HUDEP-2 (cell line): ENCODE measurements around the gene GAS7.

Source experiments
- DNase-seq, 76 experiments: peaks; one replicate each; lab custom pipeline; 2025; ENCODE audit not compliant: unreplicated experiment in 76 of 76; lab: John Stamatoyannopoulos, UW

Gene GAS7

DNA sequence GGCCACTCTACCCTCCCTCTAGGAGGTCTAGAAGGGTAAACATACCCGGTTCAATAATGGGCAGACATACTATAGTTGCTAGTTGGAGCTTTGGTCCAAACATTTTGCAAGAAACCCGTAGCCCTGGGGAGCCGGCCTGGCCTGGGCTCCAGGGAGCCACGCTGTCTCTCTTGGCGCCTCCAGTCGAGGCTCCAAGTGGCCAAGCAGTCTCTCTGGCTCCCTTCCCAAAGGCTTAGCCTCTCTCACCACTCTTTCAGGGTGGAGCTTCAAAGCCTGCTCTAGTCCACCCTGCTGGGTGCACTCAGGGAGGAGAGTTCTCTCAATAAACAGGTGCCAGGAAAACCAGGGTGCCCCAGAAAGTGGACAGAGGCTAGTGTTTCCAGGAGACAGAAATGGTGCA is 325.6 kb downstream of the GAS7 start:
- DNase-seq: no peak

DNA sequence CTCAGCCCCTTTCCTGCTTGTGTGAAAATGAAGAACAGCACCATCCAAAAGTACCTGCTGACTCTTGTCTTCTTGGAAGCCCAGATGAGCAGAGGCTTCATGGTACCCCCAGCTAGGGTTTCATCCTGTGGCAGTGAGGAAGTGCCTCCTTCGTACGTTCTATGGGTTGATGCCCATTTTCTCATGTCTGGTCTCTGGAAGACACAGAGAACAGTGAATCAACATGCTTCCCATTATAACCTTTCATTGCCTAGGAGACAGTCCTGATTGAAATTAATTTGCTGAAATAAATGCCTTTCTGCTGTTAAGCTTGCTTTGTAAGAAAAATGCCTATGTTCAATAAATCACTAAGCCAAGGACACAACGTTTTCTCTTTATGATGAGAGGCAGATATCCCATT is 329.9 kb downstream of the GAS7 start:
- no peak for DNase-seq

DNA sequence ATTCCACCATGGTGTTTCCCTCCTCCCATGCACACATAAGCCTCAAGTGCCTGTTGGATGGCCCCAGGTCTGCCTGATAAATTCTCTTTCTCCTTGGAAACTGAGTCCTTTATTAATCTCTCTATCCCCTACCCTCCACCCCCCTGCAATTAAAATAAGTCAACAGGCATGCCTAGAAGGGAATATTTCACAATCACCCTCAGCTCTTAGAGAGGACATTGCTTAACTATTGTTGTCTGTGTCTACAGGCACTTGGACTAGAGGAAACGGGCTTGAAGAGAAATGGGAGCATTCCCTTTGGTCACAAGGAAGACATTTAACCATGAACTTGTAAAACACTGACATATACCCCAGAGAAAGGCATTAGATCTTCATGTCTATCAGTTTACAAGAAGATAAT is 332.8 kb downstream of the GAS7 start:
- no peak for DNase-seq

DNA sequence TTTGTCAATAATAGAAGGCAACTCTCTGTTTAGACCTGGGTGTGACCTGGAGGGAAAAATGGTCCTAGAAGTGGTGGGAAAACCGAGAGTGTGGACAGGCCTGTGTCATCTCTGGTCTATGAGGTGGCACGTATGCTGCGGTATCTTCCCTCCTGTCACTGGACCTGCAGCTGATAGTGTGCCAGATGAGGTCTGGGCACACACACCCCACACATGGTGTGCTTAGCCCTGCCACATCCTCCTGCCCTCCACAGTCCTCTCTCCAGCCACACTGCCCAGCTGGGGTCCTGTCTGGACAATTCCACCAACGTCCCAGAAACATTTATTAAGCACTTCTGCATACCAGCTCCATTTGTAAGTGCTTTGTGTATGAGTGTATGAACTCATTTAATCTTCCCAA is 335.5 kb downstream of the GAS7 start:
- DNase-seq: no peak

DNA sequence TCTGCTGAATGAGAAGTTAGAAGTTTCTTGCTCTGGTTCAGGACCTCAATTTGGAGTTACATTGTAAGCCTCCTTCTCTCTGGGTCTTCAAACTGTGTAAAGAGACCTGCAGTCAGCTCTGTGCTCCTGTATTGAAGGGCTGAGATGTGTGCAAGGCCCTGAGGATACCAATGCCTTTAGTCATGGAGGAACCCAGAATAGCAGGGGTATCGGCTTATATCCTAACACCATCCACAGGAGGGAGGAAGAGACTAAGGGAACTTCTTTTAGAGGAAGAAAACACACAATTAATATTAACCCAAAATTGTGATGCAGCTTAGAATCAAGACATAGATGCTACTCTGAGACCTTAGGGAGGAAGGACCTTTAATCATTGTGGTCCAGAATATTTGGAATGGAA is 336.2 kb downstream of the GAS7 start:
- DNase-seq: no peak

DNA sequence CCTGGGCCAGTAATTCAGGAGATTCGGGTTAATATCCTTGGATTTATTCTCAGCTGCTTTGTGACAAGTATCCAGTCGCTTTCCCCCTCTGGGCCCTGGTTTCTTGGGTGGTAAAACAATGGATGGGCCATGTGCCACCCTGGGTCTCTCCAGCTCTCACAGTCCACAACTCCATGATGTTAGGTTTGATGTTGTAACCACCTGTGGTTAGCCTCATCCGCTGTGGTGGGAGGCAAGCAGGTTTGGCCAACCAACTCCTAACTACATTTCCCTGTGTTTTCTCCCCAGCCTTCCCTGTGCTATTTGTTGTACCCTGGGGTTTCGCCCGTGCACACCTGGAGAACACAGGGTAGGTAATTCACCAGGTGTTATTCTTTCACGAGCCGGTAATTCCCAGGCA is 337.6 kb downstream of the GAS7 start:
- DNase-seq: no peak
